ENCODE results near the gene RAB7A.

Gene RAB7A

GRCh38 chr3:128726023-128727016 lies at the start of gene RAB7A:
TSS of gene RAB7A (plus strand) at chr3:128726183. CDS start at chr3:128795368, 69,185 bp downstream.
- peak; percentile 95 for DNase-seq

- no peak for DNase-seq
Observed at GRCh38 chr3:128679338-128679737, 46.6 kb upstream of the RAB7A start.

- DNase-seq = peak; percentile 99
Observed at GRCh38 chr3:128680603-128681368, 45.2 kb upstream of the RAB7A start.

- no peak for DNase-seq
Observed at GRCh38 chr3:128681369-128681829, 44.6 kb upstream of the RAB7A start.

GRCh38 chr3:128683957-128684356 lies 42.0 kb upstream of the RAB7A start:
- DNase-seq = no peak

GRCh38 chr3:128684986-128685726 lies 40.8 kb upstream of the RAB7A start:
- DNase-seq = no peak

- DNase-seq = no peak
Observed at GRCh38 chr3:128686465-128686864, 39.5 kb upstream of the RAB7A start.

GRCh38 chr3:128689060-128689459 lies 36.9 kb upstream of the RAB7A start:
- DNase-seq = no peak

GRCh38 chr3:128693696-128694095 lies 32.3 kb upstream of the RAB7A start:
- DNase-seq = no peak

GRCh38 chr3:128697341-128697740 lies 28.6 kb upstream of the RAB7A start:
- no peak for DNase-seq

- DNase-seq = no peak
Observed at GRCh38 chr3:128698211-128699047, 27.6 kb upstream of the RAB7A start.

GRCh38 chr3:128701342-128702212 lies 24.4 kb upstream of the RAB7A start:
- DNase-seq = no peak

- no peak for DNase-seq
Observed at GRCh38 chr3:128702391-128702790, 23.6 kb upstream of the RAB7A start.

- no peak for DNase-seq
Observed at GRCh38 chr3:128703561-128703960, 22.4 kb upstream of the RAB7A start.

GRCh38 chr3:128706086-128706615 lies 19.8 kb upstream of the RAB7A start:
- no peak for DNase-seq

GRCh38 chr3:128707928-128708494 lies 18.0 kb upstream of the RAB7A start:
- no peak for DNase-seq

- no peak for DNase-seq
Observed at GRCh38 chr3:128709038-128709437, 16.9 kb upstream of the RAB7A start.

- no peak for DNase-seq
Observed at GRCh38 chr3:128709506-128710210, 16.3 kb upstream of the RAB7A start.

- DNase-seq = no peak
Observed at GRCh38 chr3:128710816-128711433, 15.1 kb upstream of the RAB7A start.
